GM11168 (cell line): ENCODE results near the gene PRR13.
"Not testable (repeated sequence)": the region's sequence is repeated elsewhere in the genome, so short reads cannot be mapped to it uniquely, and the experiment has no call there.

Experiments used
- in situ Hi-C: fragments of 300-500 bp; cut with MboI; formaldehyde crosslinking; loops from one replicate; pipeline ENCODE4 v1.12.0; 2022; ENCODE audit warnings: low sequenced_read_pairs; ENCODE audit not compliant: unreplicated experiment

PRR13 gene

DNA sequence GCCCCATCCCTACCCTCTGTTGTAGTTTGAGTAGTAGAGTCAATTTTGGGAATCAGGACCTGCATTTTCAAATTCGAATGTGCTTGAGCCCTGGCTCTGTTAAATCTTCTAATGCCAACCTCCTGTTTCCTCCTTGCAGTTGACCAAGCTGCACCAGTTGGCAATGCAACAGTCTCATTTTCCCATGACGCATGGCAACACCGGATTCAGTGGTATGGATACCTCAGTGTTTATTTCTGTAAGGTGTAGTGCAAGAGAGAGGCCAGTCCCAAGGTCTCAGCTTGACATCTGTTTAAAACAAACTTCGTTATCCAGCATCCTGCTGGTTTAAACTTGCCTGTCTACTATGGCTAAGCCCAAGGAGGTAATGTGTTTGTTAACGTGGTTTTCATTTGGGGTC lies 25.5 kb downstream of the PRR13 start:
- in situ Hi-C loops: no loop called here

DNA sequence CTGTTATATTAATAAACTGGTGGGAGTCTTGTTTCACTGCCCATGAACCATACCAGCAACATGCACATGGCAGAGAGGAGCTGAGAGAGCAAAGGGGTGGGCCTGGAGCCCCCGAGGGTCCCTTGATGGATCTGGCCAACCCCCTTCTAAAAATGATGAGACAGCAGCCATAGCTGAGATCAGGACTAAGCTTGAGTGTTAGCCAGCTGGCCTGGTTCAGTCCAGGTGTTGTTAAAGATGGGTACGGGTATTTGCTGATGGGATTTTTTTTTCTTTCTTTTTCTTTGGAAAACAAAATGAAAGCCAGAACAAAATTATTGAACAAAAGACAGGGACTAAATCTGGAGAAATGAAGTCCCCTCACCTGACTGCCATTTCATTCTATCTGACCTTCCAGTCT lies 26.3 kb downstream of the PRR13 start:
- in situ Hi-C loops: no loop called here

DNA sequence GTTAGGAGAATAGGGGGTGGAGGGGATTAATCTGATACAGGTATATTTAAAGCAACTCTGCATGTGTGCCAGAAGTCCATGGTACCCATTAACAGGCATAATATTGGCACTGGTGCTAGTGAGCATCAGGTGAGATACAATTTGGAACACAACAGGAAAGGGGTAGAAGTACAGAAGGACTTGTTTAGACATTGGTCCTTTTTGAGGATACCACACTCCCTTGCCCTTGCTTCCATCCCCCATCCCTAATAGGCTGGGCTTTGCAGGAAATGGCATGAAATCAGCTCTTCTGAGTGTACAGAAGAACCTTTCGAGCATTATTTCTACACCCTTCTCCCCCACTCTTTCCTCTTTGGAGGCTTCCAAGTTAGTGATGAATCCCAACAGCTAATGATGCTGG lies 26.7 kb downstream of the PRR13 start:
- in situ Hi-C loops: no loop called here

DNA sequence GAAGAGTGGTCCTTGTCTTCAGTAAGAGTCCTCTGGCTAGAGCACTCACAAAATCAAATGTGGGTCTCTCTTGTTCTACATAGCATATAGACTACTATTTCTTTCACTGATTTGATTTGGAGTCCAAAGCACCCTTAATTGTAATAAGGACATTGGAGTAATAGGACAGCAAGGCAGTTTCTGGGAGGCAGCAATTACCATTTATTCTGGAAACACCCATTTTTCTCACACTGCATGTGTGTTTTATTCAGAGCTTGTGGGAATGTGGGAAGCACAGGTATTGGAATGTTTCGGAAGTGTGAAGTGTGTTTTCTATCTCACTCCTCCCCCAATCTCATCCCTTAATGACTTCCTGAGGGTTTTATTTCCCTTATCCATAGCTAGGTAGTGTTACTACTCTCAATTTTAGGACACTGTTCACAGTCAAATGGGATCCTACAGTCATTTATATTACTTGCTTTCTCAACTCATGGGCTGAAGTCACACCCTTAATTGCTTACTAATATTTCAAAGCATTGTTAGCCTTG lies 30.6 kb downstream of the PRR13 start:
- in situ Hi-C loops: no loop called here

DNA sequence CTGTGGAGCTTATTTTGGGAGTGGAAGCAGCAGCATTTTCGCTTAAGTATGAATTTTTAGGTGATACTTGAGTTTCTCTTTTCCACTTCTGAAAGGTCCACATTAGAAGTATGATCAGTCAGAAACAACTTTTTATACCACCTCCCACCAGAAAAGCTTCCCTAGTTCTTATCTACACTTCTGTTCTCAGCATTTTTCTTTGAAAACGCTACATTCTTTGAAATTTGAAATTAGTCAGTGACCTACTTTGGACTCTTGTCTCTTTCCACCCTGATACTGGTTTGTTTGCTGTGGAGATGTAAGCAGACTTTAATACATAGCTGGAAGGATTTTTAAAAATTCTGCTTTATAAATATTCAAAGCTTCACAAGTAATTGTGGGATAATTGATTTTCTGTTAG lies 32.5 kb downstream of the PRR13 start:
- in situ Hi-C loops: no loop called here

DNA sequence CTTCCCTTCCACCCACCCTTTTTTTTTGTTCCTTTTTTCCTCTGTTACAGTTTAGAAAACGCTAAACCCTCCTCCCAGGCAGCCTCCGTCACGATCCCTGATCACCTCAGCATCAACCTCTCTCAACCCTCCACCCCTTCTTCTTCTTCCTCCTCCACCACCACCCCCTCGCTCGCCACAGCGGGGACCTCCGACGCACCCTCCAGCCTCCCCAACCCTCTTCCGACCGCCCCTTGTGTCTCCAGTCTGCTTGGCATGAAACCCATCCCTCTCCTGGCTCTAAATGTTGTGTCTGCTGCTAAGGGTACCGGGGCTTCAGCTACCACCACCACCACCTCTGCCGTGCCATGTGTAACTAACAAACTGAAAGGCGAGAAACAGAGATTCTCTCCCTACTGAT lies 33.3 kb downstream of the PRR13 start:
- in situ Hi-C loops: no loop called here

DNA sequence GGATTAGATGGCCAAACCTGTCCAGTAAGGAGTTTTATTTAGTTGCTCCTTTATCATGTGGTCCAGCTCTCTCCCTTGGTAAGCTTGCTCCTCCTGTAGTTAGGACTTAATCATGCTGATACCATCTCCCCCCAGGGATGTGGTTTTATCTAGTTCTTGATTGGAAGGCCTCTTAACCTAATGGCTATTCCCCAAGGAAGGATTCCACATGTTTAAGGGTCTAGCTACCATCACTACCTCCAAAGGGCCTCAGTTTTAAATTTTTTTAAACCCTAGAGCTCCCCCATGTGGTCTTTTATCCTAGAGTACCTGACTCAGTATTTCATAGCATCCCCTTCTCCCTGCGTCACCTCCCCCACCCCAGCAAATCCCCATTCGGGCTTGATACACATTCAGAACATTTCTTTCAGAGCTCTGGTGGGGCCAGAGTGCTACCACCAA lies 35.3 kb downstream of the PRR13 start:
- in situ Hi-C loops: no loop called here

DNA sequence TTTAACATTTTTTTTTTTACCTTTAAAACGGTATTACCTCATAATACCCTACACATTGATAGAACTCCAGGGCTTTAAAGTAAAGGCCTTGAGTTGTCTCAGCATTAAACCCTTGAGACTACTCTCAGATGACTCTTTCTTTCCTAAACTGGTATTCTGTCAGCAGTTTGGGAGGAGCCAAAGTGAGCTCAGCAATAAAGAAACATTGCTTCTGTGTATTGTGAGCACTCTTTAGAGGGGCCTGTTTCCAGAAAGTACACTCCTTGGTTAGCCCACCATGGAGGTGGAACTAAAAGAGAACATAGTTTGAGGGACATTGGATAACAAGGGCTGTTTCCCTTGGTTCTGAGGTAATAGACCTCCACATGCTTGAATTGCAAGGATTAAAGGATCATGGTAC lies 37.3 kb downstream of the PRR13 start:
- in situ Hi-C loops: no loop called here

DNA sequence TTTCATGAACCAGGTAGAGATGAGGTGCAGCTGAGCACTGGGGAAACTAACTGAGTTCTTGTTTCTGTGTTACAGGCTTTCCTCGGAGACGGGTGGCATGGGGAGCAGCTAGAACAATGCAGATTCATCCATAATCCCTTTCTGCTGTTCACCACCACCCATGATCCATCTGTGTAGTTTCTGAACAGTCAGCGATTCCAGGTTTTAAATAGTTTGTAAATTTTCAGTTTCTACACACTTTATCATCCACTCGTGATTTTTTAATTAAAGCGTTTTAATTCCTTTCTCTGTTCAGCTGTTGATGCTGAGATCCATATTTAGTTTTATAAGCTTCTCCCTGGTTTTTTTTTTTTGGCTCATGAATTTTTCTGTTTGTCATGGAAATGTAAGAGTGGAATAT lies 37.8 kb downstream of the PRR13 start:
- in situ Hi-C loops: no loop called here

DNA sequence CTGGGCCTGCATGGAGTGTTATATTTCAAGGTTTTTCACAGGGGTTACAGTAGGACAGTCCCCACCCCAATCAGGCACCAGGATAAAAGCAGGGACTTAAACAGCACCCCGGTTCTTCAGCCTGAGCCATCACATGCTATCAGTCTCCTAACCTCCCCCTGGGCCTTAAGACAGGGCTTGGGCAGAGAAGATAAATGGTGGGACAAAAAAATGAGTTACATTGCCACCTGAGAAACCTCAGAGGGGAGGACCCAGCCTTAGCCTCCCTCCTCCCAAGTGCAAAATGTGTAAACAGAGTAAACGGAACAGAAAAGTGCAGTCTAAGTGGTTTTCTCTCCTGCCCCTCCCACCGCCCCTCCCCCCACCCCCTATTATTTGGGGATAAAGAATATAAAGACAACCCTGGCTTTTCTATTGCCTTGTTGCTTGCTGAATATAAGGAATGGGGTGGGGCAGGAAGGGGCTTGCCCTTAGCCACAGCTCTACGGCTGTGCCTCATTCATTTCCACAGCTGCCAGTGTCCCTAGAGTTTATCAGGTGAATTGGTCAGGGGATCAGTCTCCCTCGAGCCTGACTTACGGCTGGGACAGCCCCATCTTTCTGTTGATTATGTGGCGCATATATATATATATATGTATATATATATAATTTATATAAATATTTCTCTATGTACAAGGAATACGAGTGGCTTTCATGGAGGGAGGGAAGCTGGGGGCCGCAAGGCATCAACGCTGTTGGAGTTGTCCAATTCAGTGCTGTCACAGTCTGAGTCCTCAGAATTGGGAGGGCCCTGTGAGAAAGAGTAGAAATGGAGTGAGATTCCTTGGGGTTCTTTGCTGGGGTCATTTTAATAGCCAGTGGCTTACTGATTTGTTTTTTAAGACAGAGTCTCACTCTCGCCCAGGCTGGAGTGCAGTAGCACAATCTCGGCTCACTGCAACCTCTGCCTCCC lies 39.2 kb downstream of the PRR13 start:
- in situ Hi-C loops: no loop called here

DNA sequence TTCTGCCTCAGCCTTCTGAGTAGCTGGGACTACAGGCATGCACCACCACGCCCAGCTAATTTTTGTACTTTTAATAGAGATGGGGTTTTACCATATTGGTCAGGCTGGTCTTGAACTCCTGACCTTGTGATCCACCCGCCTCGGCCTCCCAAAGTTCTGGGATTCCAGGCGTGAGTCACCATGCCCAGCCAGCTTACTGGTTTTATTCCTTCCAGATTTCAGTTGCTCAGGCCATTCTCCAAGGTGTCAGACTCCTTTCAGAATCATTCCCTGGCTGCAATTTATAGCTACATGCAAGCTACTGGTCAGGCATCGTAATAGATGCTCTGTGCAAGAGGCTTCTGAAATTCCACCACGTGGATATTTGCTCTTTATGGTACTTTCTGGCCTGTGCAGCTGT lies 39.9 kb downstream of the PRR13 start:
- in situ Hi-C loops: not testable (repeated sequence)

DNA sequence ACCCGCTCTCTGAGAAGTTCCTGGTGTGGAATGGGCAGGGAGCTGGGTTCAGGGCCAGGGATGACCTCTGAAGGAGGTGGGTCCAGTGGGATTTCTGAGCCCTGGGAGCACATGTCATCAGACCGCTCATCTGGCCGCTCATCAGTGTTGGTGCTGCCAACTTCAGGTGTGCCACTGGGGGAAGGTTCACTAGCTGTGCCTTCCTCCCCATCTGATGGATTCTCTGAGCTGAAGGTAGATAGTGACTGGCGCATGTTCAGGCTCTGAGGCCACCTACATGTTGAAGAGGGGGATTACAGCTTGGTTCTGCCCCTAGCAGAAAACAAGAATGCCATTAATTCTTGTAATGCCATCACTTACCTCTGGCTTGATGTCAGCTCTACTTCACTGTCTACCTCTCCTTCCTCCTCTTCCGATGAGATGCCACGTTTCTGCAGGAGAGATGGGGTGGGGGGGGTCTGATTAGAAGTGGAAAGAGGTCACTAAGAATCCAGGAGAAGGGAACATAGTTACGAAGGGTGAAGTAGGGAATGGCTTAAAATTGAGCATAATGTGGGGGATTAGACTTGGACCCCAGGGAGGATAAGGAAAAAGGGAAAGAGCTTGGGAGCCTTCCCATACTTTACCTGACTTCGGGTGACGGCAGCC lies 40.5 kb downstream of the PRR13 start:
- in situ Hi-C loops: no loop called here

DNA sequence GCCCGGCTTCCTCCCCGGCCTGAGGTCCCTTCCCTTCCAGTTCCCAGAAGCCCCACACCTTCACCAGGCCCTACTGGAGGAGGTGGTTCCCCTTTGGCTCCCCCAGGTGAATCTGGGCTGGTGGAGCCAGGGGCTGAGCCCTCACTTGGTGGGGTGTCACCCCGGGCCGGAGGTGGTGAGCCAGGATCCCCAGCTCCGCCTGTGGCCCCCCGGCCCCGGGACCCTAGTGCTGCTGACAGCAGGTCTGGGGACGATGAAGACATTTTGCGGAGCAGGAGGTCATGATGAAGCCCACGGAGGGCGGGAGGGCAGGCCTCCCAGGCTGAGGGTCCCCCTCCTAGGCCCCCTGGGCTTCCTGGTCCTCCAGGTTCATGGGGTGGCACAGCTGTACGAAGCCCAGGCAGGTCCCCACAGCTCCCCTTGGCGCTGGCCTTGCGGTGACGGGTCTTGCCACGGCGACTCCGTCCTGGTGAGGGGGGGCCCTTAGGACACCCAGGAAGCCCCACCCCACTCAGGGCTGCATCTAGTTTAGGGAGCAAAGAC lies 41.2 kb downstream of the PRR13 start:
- in situ Hi-C loops: no loop called here

DNA sequence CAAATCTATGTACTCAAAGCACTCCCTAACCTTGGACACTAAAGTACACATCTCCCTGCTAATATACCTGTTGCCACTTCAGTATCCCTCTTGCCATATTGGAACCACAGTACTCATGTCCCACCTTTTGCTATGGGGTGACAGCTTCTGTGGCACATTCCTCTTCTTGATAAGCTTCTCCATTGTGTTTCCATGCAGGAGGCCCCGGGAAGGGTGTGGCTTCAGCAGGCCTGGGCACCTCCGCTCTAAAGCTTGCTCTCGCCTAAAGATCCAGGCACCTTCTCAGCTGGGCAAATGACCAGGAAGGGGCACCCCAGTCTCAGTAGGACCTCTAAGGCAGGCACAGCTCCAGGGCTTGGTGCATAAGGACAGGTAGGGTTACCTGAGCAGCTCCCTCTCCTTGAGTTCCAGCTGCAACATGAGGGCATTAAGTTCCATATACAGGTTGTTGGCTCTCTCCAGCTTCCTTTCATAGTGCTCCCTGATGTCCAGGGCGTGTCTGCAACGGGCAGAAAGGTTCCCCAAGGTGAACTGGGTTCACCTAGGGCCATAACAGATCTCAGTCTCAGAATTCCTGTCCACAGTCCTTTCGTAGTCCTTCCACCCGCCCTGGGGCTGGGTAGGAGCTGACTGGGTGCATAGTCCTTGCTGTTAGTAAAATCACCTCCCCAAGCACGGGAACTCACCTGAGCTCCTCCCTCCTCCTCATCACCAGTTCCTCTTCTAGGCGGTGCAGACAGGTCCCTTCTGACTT lies 41.9 kb downstream of the PRR13 start:
- in situ Hi-C loops: no loop called here

DNA sequence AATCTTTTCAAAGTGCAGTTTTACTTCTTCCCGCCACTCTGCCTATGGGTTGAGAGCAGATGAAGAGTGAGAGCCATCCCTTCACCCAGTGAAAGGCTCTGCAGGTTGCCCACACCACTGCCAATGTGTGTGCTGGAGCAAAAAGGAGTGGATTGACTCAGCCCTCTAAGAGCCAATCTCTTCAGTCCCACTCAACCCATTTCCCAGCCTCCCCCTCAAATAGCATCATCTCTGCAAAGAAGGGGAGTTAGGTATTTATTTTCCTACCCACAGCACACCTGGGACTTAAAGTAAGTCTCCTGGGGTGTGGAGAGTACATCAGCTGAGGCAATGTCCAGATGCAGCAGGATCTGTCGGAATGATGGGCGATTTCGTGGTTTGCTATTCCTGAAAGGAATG lies 42.4 kb downstream of the PRR13 start:
- in situ Hi-C loops: no loop called here

DNA sequence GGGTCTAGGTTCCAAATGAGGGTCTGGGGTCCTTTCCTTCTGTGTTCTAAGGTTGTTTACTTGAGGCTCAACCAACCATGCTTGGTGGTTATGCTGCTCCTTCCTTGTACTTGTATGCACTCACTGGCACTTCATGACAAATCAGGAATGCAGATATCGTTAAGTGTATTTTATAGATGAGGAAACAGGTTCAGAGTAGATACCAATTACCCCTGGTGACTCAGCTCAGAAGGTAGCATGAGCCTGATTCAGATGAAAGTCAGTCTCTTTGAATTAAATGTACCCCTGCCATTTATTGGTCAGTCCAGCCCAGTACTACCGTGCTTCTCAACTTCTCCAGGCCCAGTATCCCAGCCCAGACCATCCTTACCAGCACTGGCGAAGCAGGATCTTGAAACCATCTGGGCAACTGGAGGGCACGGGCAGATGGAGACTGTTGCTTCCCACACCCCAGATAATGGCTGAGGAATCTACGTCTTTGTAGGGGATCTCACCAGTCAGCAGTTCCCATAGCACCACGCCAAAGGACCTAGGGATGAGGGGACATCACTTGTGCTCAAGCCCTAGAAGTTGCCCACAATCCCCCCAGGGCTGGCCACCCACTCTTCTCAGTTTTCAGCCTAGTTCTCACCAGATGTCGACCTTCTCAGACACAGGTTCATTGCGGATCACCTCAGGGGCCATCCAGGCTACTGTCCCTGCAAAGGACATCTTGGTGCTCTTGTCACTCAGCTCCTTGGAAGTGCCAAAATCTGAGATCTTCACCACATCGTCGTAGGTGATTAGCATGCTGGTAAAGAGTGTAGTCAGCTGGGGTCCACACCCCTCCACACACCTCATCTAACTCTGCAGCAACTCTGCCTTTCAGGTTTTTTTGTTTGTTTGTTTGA lies 43.4 kb downstream of the PRR13 start:
- in situ Hi-C loops: no loop called here

DNA sequence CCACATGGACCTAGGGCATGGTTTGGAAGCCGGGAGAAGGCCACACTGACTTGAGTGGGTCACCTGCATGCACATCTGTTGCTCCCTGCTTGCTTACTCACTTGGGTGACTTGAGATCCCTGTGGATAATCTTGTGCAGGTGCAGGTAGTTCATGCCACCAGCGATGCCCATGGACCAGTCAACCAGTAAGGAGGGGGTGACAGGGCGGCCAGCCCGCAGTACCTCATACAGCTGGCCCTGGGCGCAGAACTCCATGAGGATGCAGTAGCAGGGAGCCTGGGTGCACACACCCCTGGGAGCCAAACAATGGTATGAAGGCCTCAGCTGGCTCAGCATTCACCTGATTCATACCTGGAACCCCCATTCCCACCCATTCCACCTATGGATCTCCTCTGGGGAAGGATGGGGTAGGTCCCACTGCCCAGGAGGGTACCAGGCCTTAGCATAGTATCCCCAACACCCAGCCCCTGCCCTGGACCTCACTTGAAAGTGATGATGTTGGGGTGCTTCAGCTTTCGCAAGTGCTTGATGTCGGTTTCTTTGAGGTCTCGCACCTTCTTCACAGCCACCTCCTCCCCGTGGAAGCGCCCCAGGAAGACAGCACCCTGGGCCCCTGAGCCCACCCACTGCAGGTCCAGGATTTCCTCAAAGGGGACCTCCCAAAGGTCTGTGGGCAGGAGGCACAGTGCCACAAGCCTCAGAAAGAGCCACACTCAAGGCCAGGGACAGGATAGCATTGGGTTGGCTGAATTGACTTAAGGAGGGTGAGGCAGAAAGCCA lies 44.6 kb downstream of the PRR13 start:
- in situ Hi-C loops: no loop called here

DNA sequence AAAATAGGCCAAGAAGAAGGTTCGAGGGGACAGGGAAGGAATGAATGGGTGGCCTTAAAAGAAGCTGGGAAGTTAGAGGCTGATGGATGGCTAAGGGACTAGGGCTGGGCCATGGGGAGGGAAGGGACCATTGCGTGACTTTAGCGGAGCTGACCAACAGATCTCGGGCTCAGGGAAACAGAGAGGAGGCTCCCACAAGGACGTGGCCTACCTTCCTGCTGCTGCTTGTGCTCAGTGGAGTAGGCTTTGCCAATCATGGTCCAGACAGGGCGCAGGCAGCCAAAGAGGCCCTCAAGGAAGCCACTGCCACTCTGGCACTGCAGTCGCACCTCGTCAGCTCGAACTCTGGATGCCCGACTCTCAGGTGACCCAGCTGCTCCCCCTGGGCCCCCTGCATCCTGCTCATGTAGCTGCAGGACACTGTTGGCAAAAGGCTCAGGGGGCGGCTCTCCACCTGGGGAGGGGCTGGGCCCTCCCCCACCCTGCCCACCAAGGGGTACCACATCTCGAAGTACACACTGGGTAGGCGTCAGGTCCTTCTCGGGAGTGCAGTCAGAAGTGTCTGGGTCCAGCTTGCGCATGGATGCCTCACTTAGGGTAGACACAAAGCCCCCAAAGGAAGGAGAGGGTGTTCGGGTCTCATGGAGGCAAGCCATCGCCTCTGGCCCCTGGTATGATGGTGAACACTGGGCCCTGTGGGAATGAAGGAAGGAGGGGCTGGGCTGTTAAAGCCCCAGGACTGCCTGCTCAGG lies 45.4 kb downstream of the PRR13 start:
- in situ Hi-C loops: no loop called here
